ENCODE measurements around the gene TNNC1. TPM values are rescaled to one million over a fixed set of nuclear protein-coding genes. Genes with fewer than 3 reads are reported as not detected.

The TNNC1 gene
- total and polyA plus RNA-seq, 9 of the 15 experiments (the other 6 are each of a cell fraction or from before 2014, with no cell fraction given): 0.08 to 0.85 (median 0.42) TPM; not detected in 4

- no peak for TF ChIP-seq MTA2 (IDR thresholded peaks at IDR 0.05; ENCODE audit: low read depth)
- TF ChIP-seq NFXL1 (CRISPR knock-in tag; IDR thresholded peaks at IDR 0.05): no peak
Measured at GRCh38 chr3:52443268-52443610, 10.6 kb downstream of the TNNC1 start (continued).

GRCh38 chr3:52442409-52443267 lies 11.2 kb downstream of the TNNC1 start:
- ChIA-PET CTCF (ENCODE audit: low intra/inter-chr PET ratio) (no interaction called here), POLR2A (interaction anchor here (0.7 kb wide), 1 partner anchor 165 kb away, joined by 5 read pairs; no protein-coding TSS in a partner anchor)
- no peaks in the 10 kb centered on the region for H3K9me3 ChIP-seq (replicated peaks; ENCODE audit: control insufficient read depth, insufficient read depth, low read depth, low read length)
- H3K9ac ChIP-seq (ENCODE audit: insufficient read depth in 1 of 2, low read depth in 2 of 2, low read length in 2 of 2): no peak overlapping the region
- DNase-seq (ENCODE audit: extremely low read depth in 1 of 4, low spot score in 3 of 4) (no peak), FAIRE-seq (no peak), ATAC-seq (no peak)
- no peaks in the 10 kb centered on the region for H4K20me1 ChIP-seq (replicated peaks; ENCODE audit: control insufficient read depth, insufficient read depth, low read length)
- no peaks in the 10 kb centered on the region for H3K36me3 ChIP-seq (ENCODE audit: control insufficient read depth, insufficient read depth, low read length)
- no TSS peak for BruUV-seq (replicated peaks)
- peaks cover 0 to 4% of the 10 kb centered on the region in 2 experiments; a peak in 1 of 5 replicates for H3K27me3 ChIP-seq (ENCODE audit: control insufficient read depth in 2 of 2, insufficient read depth in 2 of 2, low read length in 2 of 2)
- no peaks in the 10 kb centered on the region for H3K9me1 ChIP-seq (ENCODE audit: control insufficient read depth, insufficient read depth, low read length)
- no peaks in the 10 kb centered on the region for H3K79me2 ChIP-seq (ENCODE audit: control insufficient read depth, insufficient read depth, low read length)
- H3K4me2 ChIP-seq (ENCODE audit: insufficient read depth, low read length): no peak overlapping the region
- no peak overlapping the region for H3K27ac ChIP-seq (ENCODE audit: extremely low read depth, low read depth, low read length)
- H2AFZ ChIP-seq (ENCODE audit: low read depth, low read length): no peak overlapping the region
- H3K4me3 ChIP-seq: no peak overlapping the region
- 40% methylated on average over 9 of the region's 16 CpGs for WGBS (ENCODE audit: insufficient coverage, low coverage, missing lambda C conversion rate)
- intact Hi-C loops (cut with micrococcal nuclease) (no loop called here), in situ Hi-C loops (cut with MboI) (loop anchor here (10.0 kb wide), 1 partner anchor 148 kb away; no protein-coding TSS in a partner anchor)
- peaks cover 0 to 30% of the 10 kb centered on the region in 2 experiments; a peak in 2 of 5 replicates for H3K4me1 ChIP-seq (replicated peaks in 1 of 2; ENCODE audit: control insufficient read depth in 2 of 2, insufficient read depth in 2 of 2, low read length in 2 of 2)
- TF ChIP-seq DPF2 (IDR thresholded peaks at IDR 0.05) (no peak), PRDM10 (IDR thresholded peaks at IDR 0.05; ENCODE audit: partially characterized antibody) (no peak), THAP7 (CRISPR knock-in tag; IDR thresholded peaks at IDR 0.05) (no peak), SNIP1 (IDR thresholded peaks at IDR 0.05; ENCODE audit: low read depth) (no peak), IRF2 (CRISPR knock-in tag; IDR thresholded peaks at IDR 0.05) (no peak), YY1 (IDR thresholded peaks at IDR 0.05; ENCODE audit: borderline replicate concordance in 1 of 3, control insufficient read depth in 1 of 3, extremely low read depth in 1 of 3, insufficient read depth in 3 of 3, insufficient read length in 1 of 3, insufficient replicate concordance in 2 of 3, low read depth in 1 of 3, low read length in 2 of 3) (no peak), ZNF175 (CRISPR knock-in tag; IDR thresholded peaks at IDR 0.05; ENCODE audit: low read depth) (no peak), CREB1 (IDR thresholded peaks at IDR 0.05) (no peak), CREB1 (CRISPR knock-in tag; IDR thresholded peaks at IDR 0.05) (no peak), RBBP5 (IDR thresholded peaks at IDR 0.05; ENCODE audit: borderline replicate concordance, insufficient read depth, low read length, poor library complexity, severe bottlenecking) (no peak), MEF2A (IDR thresholded peaks at IDR 0.05; ENCODE audit: control insufficient read depth, low read depth, low read length) (no peak), ZFP1 (CRISPR knock-in tag; IDR thresholded peaks at IDR 0.05) (no peak)

Data from K562 (cell line).